Liver (tissue), 9 donors: Measurements from ENCODE around the gene GIMAP1. TPM values are rescaled to one million over a fixed set of nuclear protein-coding genes. Genes with fewer than 3 reads are reported as not detected.
A peak's percentile ranks its signal among the peaks of the same experiment; 100 is the strongest.

Source experiments
- DNase-seq: peaks from one replicate; pipeline ENCODE4 v3.0.0-alpha.2; 2017; ENCODE audit warnings: low spot score
- H3K27ac ChIP-seq, 2 donors: one replicate each; pipeline ENCODE4 v1.7.0; 2013; ENCODE audit warnings: inconsistent platforms in 2 of 2, low read length in 2 of 2, control low read depth in 1 of 2, low read depth in 1 of 2, mild to moderate bottlenecking in 1 of 2
- H3K27me3 ChIP-seq, 4 donors: one replicate each; pipeline versions ENCODE4 v1.6.1 to v1.7.0; 2013; ENCODE audit warnings: low read length in 3 of 4, inconsistent platforms in 1 of 4, mild to moderate bottlenecking in 1 of 4, moderate library complexity in 1 of 4; ENCODE audit not compliant: control insufficient read depth in 4 of 4, insufficient read depth in 4 of 4
- H3K36me3 ChIP-seq, 4 donors: one replicate each; pipeline versions ENCODE4 v1.6.1 to v1.7.0; 2013; ENCODE audit warnings: low read length in 3 of 4, mild to moderate bottlenecking in 3 of 4, low read depth in 1 of 4, moderate library complexity in 1 of 4; ENCODE audit not compliant: control insufficient read depth in 4 of 4, insufficient read depth in 3 of 4
- H3K4me1 ChIP-seq, 4 donors: one replicate each; pipeline versions ENCODE4 v1.6.1 to v1.7.0; 2013; ENCODE audit warnings: low read length in 3 of 4, mild to moderate bottlenecking in 3 of 4, moderate library complexity in 1 of 4; ENCODE audit not compliant: control insufficient read depth in 4 of 4, insufficient read depth in 4 of 4
- H3K4me3 ChIP-seq, 3 donors: one replicate each; pipeline versions ENCODE4 v1.6.1 to v1.7.0; 2013; ENCODE audit warnings: low read length in 3 of 3, control low read depth in 1 of 3, low read depth in 1 of 3, mild to moderate bottlenecking in 1 of 3
- H3K9ac ChIP-seq, 2 donors: one replicate each; pipeline ENCODE4 v1.7.0; 2013; ENCODE audit warnings: low read length in 2 of 2, mild to moderate bottlenecking in 2 of 2, moderate library complexity in 2 of 2, control low read depth in 1 of 2, low read depth in 1 of 2
- H3K9me3 ChIP-seq, 4 donors: one replicate each; pipeline versions ENCODE4 v1.6.1 to v1.7.0; 2013; ENCODE audit warnings: low read length in 3 of 4; ENCODE audit not compliant: control insufficient read depth in 4 of 4
- EGR1 ChIP-seq, 2 donors: IDR thresholded peaks; 2 replicates each; pipeline ENCODE4 v1.6.1; 2016 to 2018; ENCODE audit warnings: antibody characterized with exemption in 2 of 2, low read depth in 2 of 2
- FOXA1 ChIP-seq: IDR thresholded peaks from 2 replicates; pipeline ENCODE4 v1.6.1; 2016; ENCODE audit warnings: antibody characterized with exemption
- GABPA ChIP-seq, 2 donors: IDR thresholded peaks in 1 of 2; conservative IDR thresholded peaks in 1 of 2; 2 replicates each; pipeline ENCODE4 v1.6.1; 2016; ENCODE audit warnings: antibody characterized with exemption in 2 of 2, mild to moderate bottlenecking in 1 of 2, moderate library complexity in 1 of 2
- HNF4A ChIP-seq, 2 donors: conservative IDR thresholded peaks; 2 replicates each; pipeline ENCODE4 v1.6.1; 2016; ENCODE audit warnings: antibody characterized with exemption in 2 of 2, mild to moderate bottlenecking in 2 of 2
- HNF4G ChIP-seq: IDR thresholded peaks from 2 replicates; pipeline ENCODE4 v1.6.1; 2016; ENCODE audit warnings: antibody characterized with exemption
- JUND ChIP-seq, 2 donors: IDR thresholded peaks; 2 replicates each; pipeline ENCODE4 v1.6.1; 2016; ENCODE audit warnings: antibody characterized with exemption in 2 of 2
- NR2F2 ChIP-seq: IDR thresholded peaks from 2 replicates; pipeline ENCODE4 v1.6.1; 2016; ENCODE audit warnings: antibody characterized with exemption
- RAD21 ChIP-seq, 2 donors: IDR thresholded peaks; 2 replicates each; pipeline ENCODE4 v1.6.1; 2016; ENCODE audit warnings: antibody characterized with exemption in 2 of 2, mild to moderate bottlenecking in 2 of 2
- REST ChIP-seq: IDR thresholded peaks from 2 replicates; pipeline ENCODE4 v1.6.1; 2016; ENCODE audit warnings: antibody characterized with exemption, mild to moderate bottlenecking
- RXRA ChIP-seq, 2 donors: IDR thresholded peaks; 2 replicates each; pipeline ENCODE4 v1.6.1; 2017 to 2018; ENCODE audit warnings: antibody characterized with exemption in 2 of 2, mild to moderate bottlenecking in 1 of 2
- SP1 ChIP-seq: IDR thresholded peaks from 2 replicates; pipeline ENCODE4 v1.6.1; 2018; ENCODE audit warnings: antibody characterized with exemption, mild to moderate bottlenecking
- YY1 ChIP-seq: IDR thresholded peaks from 2 replicates; pipeline ENCODE4 v1.6.1; 2016; ENCODE audit warnings: antibody characterized with exemption, mild to moderate bottlenecking
- WGBS: extraction: QIAGEN DNeasy Blood & Tissue Kit; methylation state at CpG from one replicate; pipeline ENCODE4 v1.1.7; 2013; 5-methylcytosine and 5-hydroxymethylcytosine counted together
- polyA plus RNA-seq, 2 donors: library from polyadenylated mRNA; stranded (reverse) in 1 of 2; unstranded in 1 of 2; fragments of 200-250 nt in 1 of 2; fragments of >200 nt in 1 of 2; fragmentation: Nextera tagmentation in 1 of 2; extraction: Ambion mirVana in 1 of 2; gene quantifications; one replicate each; pipeline versions ENCODE4 v1.2.1 to v1.2.3, GENCODE V29; 2013 to 2015
- total RNA-seq, 2 donors: library from RNA; depleted of rRNA; stranded (reverse); fragments of >200 nt; gene quantifications; one replicate each; pipeline ENCODE4 v1.2.3, GENCODE V29; 2014
- TF ChIP-seq, protein P1 (sequence below): IDR thresholded peaks from 2 replicates; pipeline ENCODE4 v1.6.1; 2016; ENCODE audit warnings: antibody characterized with exemption
- TF ChIP-seq, protein P2 (sequence below): IDR thresholded peaks from 2 replicates; pipeline ENCODE4 v1.6.1; 2016; ENCODE audit warnings: antibody characterized with exemption
- TF ChIP-seq, protein P3 (sequence below): IDR thresholded peaks from 2 replicates; pipeline ENCODE4 v1.6.1; 2016; ENCODE audit warnings: antibody characterized with exemption
- TF ChIP-seq, protein P4 (sequence below): fragments of 150-350 bp; IDR thresholded peaks from 2 replicates; pipeline ENCODE4 v1.5.1; 2017; ENCODE audit warnings: improper control_type of control experiment, low read depth, low read length; ENCODE audit not compliant: missing input control
- donor health status: healthy.
- donor health status: healthy.
- donor health status: healthy.
- donor health status: healthy.
- donor health status: healthy.

Gene GIMAP1
- total and polyA plus RNA-seq, 4 donors: 1.5 to 3.8 (median 2.5) TPM

DNA sequence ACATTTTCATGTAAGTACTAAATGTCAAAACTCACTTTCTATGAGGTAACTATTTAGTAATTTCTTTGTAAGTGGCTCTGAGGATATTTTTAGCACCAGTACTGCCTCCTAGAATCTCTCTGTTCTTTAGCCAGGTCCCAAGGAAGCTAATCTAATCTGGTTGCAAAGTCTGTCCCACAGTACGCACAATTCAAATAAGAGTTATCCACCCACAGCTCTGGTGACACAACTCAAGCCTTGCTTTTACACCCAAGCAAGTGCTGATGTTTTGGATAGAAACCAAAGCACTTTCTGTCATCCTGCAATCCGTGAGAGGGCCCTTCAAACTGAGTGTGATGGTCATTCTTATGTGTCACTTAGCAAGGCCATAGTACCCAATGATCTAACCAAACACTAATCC lies 35.3 kb downstream of the GIMAP1 start:
- H3K4me1 ChIP-seq: peaks cover 0 to 19% (median 3%) of the 10 kb centered on the region in 4 donors
- no peak overlapping the region for H3K9ac ChIP-seq
- DNase-seq: no peak
- H3K27me3 ChIP-seq: no peaks in the 10 kb centered on the region
- TF ChIP-seq, protein P1, sequence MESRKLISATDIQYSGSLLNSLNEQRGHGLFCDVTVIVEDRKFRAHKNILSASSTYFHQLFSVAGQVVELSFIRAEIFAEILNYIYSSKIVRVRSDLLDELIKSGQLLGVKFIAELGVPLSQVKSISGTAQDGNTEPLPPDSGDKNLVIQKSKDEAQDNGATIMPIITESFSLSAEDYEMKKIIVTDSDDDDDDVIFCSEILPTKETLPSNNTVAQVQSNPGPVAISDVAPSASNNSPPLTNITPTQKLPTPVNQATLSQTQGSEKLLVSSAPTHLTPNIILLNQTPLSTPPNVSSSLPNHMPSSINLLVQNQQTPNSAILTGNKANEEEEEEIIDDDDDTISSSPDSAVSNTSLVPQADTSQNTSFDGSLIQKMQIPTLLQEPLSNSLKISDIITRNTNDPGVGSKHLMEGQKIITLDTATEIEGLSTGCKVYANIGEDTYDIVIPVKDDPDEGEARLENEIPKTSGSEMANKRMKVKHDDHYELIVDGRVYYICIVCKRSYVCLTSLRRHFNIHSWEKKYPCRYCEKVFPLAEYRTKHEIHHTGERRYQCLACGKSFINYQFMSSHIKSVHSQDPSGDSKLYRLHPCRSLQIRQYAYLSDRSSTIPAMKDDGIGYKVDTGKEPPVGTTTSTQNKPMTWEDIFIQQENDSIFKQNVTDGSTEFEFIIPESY: no peak
- no peak for TF ChIP-seq JUND (IDR thresholded peaks at IDR 0.05)
- TF ChIP-seq RAD21 (IDR thresholded peaks at IDR 0.05): peak in 1 of 2 donors; percentile 31
- peak; percentile 11 to 52 for TF ChIP-seq HNF4A (conservative IDR thresholded peaks at IDR 0.05)
- 28% methylated on average over 2 of the region's 2 CpGs for WGBS
- H3K9me3 ChIP-seq: no peaks in the 10 kb centered on the region
- no peaks in the 10 kb centered on the region for H3K36me3 ChIP-seq
- H3K27ac ChIP-seq: no peak overlapping the region
- no peak overlapping the region for H3K4me3 ChIP-seq

- H3K4me1 ChIP-seq: peaks cover 0 to 19% (median 3%) of the 10 kb centered on the region in 4 donors
- no peaks in the 10 kb centered on the region for H3K9me3 ChIP-seq
- no peaks in the 10 kb centered on the region for H3K27me3 ChIP-seq
- 86% methylated on average over 6 of the region's 6 CpGs for WGBS
- no peak overlapping the region for H3K27ac ChIP-seq
- no peak for DNase-seq
- no peak overlapping the region for H3K4me3 ChIP-seq
- no peak overlapping the region for H3K9ac ChIP-seq
- no peaks in the 10 kb centered on the region for H3K36me3 ChIP-seq
- TF ChIP-seq, protein P2, sequence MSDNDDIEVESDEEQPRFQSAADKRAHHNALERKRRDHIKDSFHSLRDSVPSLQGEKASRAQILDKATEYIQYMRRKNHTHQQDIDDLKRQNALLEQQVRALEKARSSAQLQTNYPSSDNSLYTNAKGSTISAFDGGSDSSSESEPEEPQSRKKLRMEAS: peak; percentile 27
- no peak for TF ChIP-seq REST
These were observed 36.8 kb downstream of the GIMAP1 start for GRCh38 chr7:150753239-150753638.

- H3K4me3 ChIP-seq: no peak overlapping the region
- no peaks in the 10 kb centered on the region for H3K9me3 ChIP-seq
- H3K27ac ChIP-seq: no peak overlapping the region
- no peaks in the 10 kb centered on the region for H3K36me3 ChIP-seq
- peaks cover 0 to 19% (median 3%) of the 10 kb centered on the region in 4 donors for H3K4me1 ChIP-seq
- no peak for DNase-seq
- 65% methylated on average over 3 of the region's 3 CpGs for WGBS
- no peaks in the 10 kb centered on the region for H3K27me3 ChIP-seq
- H3K9ac ChIP-seq: no peak overlapping the region
- TF ChIP-seq HNF4G: no peak
- TF ChIP-seq, protein P2: peak; percentile 68
- TF ChIP-seq, protein P3, sequence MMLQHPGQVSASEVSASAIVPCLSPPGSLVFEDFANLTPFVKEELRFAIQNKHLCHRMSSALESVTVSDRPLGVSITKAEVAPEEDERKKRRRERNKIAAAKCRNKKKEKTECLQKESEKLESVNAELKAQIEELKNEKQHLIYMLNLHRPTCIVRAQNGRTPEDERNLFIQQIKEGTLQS: no peak
- TF ChIP-seq HNF4A (conservative IDR thresholded peaks at IDR 0.05): no peak
- TF ChIP-seq YY1: no peak
- TF ChIP-seq JUND (IDR thresholded peaks at IDR 0.05): no peak
- TF ChIP-seq, protein P1: no peak
- no peak for TF ChIP-seq RXRA (IDR thresholded peaks at IDR 0.05)
- peak; percentile 25 for TF ChIP-seq NR2F2
- TF ChIP-seq SP1: no peak
- TF ChIP-seq, protein P4, sequence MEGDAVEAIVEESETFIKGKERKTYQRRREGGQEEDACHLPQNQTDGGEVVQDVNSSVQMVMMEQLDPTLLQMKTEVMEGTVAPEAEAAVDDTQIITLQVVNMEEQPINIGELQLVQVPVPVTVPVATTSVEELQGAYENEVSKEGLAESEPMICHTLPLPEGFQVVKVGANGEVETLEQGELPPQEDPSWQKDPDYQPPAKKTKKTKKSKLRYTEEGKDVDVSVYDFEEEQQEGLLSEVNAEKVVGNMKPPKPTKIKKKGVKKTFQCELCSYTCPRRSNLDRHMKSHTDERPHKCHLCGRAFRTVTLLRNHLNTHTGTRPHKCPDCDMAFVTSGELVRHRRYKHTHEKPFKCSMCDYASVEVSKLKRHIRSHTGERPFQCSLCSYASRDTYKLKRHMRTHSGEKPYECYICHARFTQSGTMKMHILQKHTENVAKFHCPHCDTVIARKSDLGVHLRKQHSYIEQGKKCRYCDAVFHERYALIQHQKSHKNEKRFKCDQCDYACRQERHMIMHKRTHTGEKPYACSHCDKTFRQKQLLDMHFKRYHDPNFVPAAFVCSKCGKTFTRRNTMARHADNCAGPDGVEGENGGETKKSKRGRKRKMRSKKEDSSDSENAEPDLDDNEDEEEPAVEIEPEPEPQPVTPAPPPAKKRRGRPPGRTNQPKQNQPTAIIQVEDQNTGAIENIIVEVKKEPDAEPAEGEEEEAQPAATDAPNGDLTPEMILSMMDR: peak; percentile 14
- TF ChIP-seq EGR1 (IDR thresholded peaks at IDR 0.05; ENCODE audit: low read depth in 2 of 2): no peak
- no peak for TF ChIP-seq FOXA1
- no peak for TF ChIP-seq GABPA (IDR thresholded peaks at IDR 0.05 in 1 of 2, conservative IDR thresholded peaks at IDR 0.05 in 1 of 2)
- TF ChIP-seq RAD21 (IDR thresholded peaks at IDR 0.05): peak; percentile 57 to 66
These were observed 37.6 kb downstream of the GIMAP1 start for GRCh38 chr7:150753826-150754603.
